HEK293 (cell line): ENCODE data around the gene NUAK1.

Experiments
- CTCF ChIA-PET: fragments of 350-600 bp; formaldehyde crosslinking; extraction: SDS; loops from one replicate; lab custom pipeline; 2021; ENCODE audit warnings: antibody characterized with exemption; lab: Yijun Ruan, JAX
- POLR2A ChIA-PET: fragments of 300-600 bp; formaldehyde crosslinking; extraction: SDS; loops from one replicate; lab custom pipeline; 2020; ENCODE audit warnings: antibody characterized with exemption, inconsistent platforms; lab: Yijun Ruan, JAX
- H3K27ac ChIP-seq: fragments of 200-500 bp; sonication (Bioruptor generic); 2 replicates; pipeline ENCODE4 v1.5.1; 2014; ENCODE audit warnings: low read depth, low read length, control low read depth, inconsistent platforms; ENCODE audit errors: extremely low read depth
- H3K36me3 ChIP-seq, 2 experiments: fragments of 200-500 bp in 1 of 2; sonication (Bioruptor generic) in 1 of 2; 1 replicate in 1 of 2; 2 replicates in 1 of 2; pipeline ENCODE4 v1.5.1; 2014 to 2017; ENCODE audit warnings: inconsistent platforms in 2 of 2, low read length in 2 of 2; ENCODE audit not compliant: control insufficient read depth in 2 of 2, insufficient read depth in 1 of 2
- H3K4me1 ChIP-seq: fragments of 200-500 bp; sonication (Bioruptor generic); 2 replicates; pipeline ENCODE4 v1.5.1; 2014; ENCODE audit warnings: mild to moderate bottlenecking, low read length, inconsistent platforms; ENCODE audit not compliant: control insufficient read depth, insufficient read depth
- H3K4me3 ChIP-seq: 2 replicates; pipeline ENCODE4 v1.5.1; 2011; ENCODE audit warnings: low read depth, mild to moderate bottlenecking, control low read depth, low read length, moderate library complexity
- H3K9me3 ChIP-seq: fragments of 200-500 bp; sonication (Bioruptor generic); 2 replicates; pipeline ENCODE4 v1.5.1; 2014; ENCODE audit warnings: low read depth, low read length, inconsistent platforms; ENCODE audit not compliant: control insufficient read depth, insufficient read depth
- PRDM4 ChIP-seq: fragments of 450-650 bp; formaldehyde crosslinking; IDR thresholded peaks from 2 replicates; pipeline ENCODE4 v1.5.1; 2017; ENCODE audit warnings: missing biosample characterization, missing genetic modification characterization
- TSHZ1 ChIP-seq: fragments of 450-650 bp; formaldehyde crosslinking; IDR thresholded peaks from 2 replicates; pipeline ENCODE4 v1.5.1; 2016; ENCODE audit warnings: missing biosample characterization, missing genetic modification characterization, borderline replicate concordance
- ZNF18 ChIP-seq: fragments of 450-650 bp; formaldehyde crosslinking; IDR thresholded peaks from 2 replicates; pipeline ENCODE4 v1.5.1; 2016; ENCODE audit warnings: missing biosample characterization, missing genetic modification characterization
- ZNF184 ChIP-seq: fragments of 450-650 bp; IDR thresholded peaks from 2 replicates; pipeline ENCODE4 v1.5.1; 2018; ENCODE audit warnings: missing biosample characterization, mild to moderate bottlenecking, missing genetic modification characterization
- ZNF221 ChIP-seq: fragments of 450-650 bp; formaldehyde crosslinking; IDR thresholded peaks from 2 replicates; pipeline ENCODE4 v1.5.1; 2017; ENCODE audit warnings: missing biosample characterization, missing genetic modification characterization, borderline replicate concordance
- ZNF398 ChIP-seq: fragments of 450-650 bp; formaldehyde crosslinking; IDR thresholded peaks from 2 replicates; pipeline ENCODE4 v1.5.1; 2017; ENCODE audit warnings: missing biosample characterization, missing genetic modification characterization
- ZNF404 ChIP-seq: fragments of 450-650 bp; formaldehyde crosslinking; IDR thresholded peaks from 2 replicates; pipeline ENCODE4 v1.5.1; 2017; ENCODE audit warnings: missing biosample characterization, missing genetic modification characterization
- ZNF548 ChIP-seq: fragments of 450-650 bp; formaldehyde crosslinking; IDR thresholded peaks from 2 replicates; pipeline ENCODE4 v1.5.1; 2016; ENCODE audit warnings: missing biosample characterization, missing genetic modification characterization
- ZNF560 ChIP-seq: fragments of 450-650 bp; formaldehyde crosslinking; IDR thresholded peaks from 2 replicates; pipeline ENCODE4 v1.5.1; 2017; ENCODE audit warnings: missing biosample characterization, missing genetic modification characterization, borderline replicate concordance
- ZNF670 ChIP-seq: fragments of 450-650 bp; formaldehyde crosslinking; IDR thresholded peaks from 2 replicates; pipeline ENCODE4 v1.5.1; 2016; ENCODE audit warnings: missing biosample characterization, missing genetic modification characterization, low read depth
- ZNF677 ChIP-seq: fragments of 450-650 bp; IDR thresholded peaks from 2 replicates; pipeline ENCODE4 v1.5.0; 2018; ENCODE audit warnings: missing biosample characterization, mild to moderate bottlenecking, missing genetic modification characterization, moderate library complexity
- ZNF701 ChIP-seq: fragments of 450-650 bp; formaldehyde crosslinking; IDR thresholded peaks from 2 replicates; pipeline ENCODE4 v1.5.1; 2016; ENCODE audit warnings: missing biosample characterization, missing genetic modification characterization
- ZNF785 ChIP-seq: fragments of 450-650 bp; formaldehyde crosslinking; IDR thresholded peaks from 2 replicates; pipeline ENCODE4 v1.5.1; 2016; ENCODE audit warnings: missing biosample characterization, missing genetic modification characterization
- ZNF791 ChIP-seq: fragments of 450-650 bp; formaldehyde crosslinking; IDR thresholded peaks from 2 replicates; pipeline ENCODE4 v1.5.1; 2016; ENCODE audit warnings: missing biosample characterization, missing genetic modification characterization
- ZSCAN18 ChIP-seq: fragments of 450-650 bp; formaldehyde crosslinking; IDR thresholded peaks from 2 replicates; pipeline ENCODE4 v1.5.1; 2016; ENCODE audit warnings: missing biosample characterization, missing genetic modification characterization

Gene NUAK1

GRCh38 chr12:106039646-106040404, 98.9 kb downstream of the NUAK1 start:
- H3K4me1 ChIP-seq, result no peaks in the 10 kb centered on the region
- H3K9me3 ChIP-seq, result no peaks in the 10 kb centered on the region
- ChIA-PET POLR2A (no interaction called here), CTCF (interaction anchor here (0.6 kb wide), 1 partner anchor 334 kb away, joined by 4 read pairs; no protein-coding TSS in a partner anchor)
- TF ChIP-seq ZNF701 (tag by site-specific recombination), result no peak
- TF ChIP-seq ZNF785, result no peak
- TF ChIP-seq ZNF18 (tag by site-specific recombination), result no peak
- no peak for TF ChIP-seq PRDM4 (tag by site-specific recombination)
- TF ChIP-seq ZNF560 (tag by site-specific recombination), result no peak
- no peak for TF ChIP-seq ZNF221 (tag by site-specific recombination)
- no peak for TF ChIP-seq ZSCAN18 (tag by site-specific recombination)
- TF ChIP-seq TSHZ1 (tag by site-specific recombination), result no peak
- no peak for TF ChIP-seq ZNF791 (tag by site-specific recombination)
- TF ChIP-seq ZNF548 (tag by site-specific recombination), result no peak
- no peak for TF ChIP-seq ZNF677 (tag by site-specific recombination)
- no peak for TF ChIP-seq ZNF404 (tag by site-specific recombination)
- TF ChIP-seq ZNF670 (tag by site-specific recombination), result no peak
- TF ChIP-seq ZNF184, result no peak
- no peak for TF ChIP-seq ZNF398 (tag by site-specific recombination)
- H3K27ac ChIP-seq, result no peak overlapping the region
- H3K4me3 ChIP-seq, result no peak overlapping the region
- no peaks in the 10 kb centered on the region for H3K36me3 ChIP-seq
